ENCODE measurements around the gene SPTBN1. TPM values are rescaled to one million over a fixed set of nuclear protein-coding genes. Genes with fewer than 3 reads are reported as not detected.

The SPTBN1 gene
- total RNA-seq, 1 experiment from 2014 or later = 204 TPM

- TF ChIP-seq ARID4B (CRISPR knock-in tag; IDR thresholded peaks at IDR 0.05; ENCODE audit: borderline replicate concordance) (no peak), NFATC4 (CRISPR knock-in tag; IDR thresholded peaks at IDR 0.05) (no peak), RELA (CRISPR knock-in tag; IDR thresholded peaks at IDR 0.05; ENCODE audit: borderline replicate concordance) (no peak), ZNF416 (CRISPR knock-in tag; IDR thresholded peaks at IDR 0.05) (no peak), CTCF (IDR thresholded peaks at IDR 0.05) (no peak), TEAD4 (CRISPR knock-in tag; IDR thresholded peaks at IDR 0.05) (no peak), ESRRA (CRISPR knock-in tag; IDR thresholded peaks at IDR 0.05; ENCODE audit: borderline replicate concordance) (no peak), ETV6 (CRISPR knock-in tag; IDR thresholded peaks at IDR 0.05) (no peak)
Measured at GRCh38 chr2:54610700-54611099, 154.6 kb downstream of the SPTBN1 start (continued).

GRCh38 chr2:54611830-54612545, 155.9 kb downstream of the SPTBN1 start:
- Mint-ChIP-seq H3K9me3 (no peaks in the 10 kb centered on the region), H3K27ac (peak overlapping the region; percentile 25; the same call in 1 of the 2 replicates), H3K27me3 (ENCODE audit: low read depth) (no peaks in the 10 kb centered on the region), H3K4me3 (no peak overlapping the region), H3K36me3 (peaks cover 21% of the 10 kb centered on the region), H3K4me1 (peaks cover 59% of the 10 kb centered on the region)
- POLR2A ChIA-PET = no interaction called here
- TF ChIP-seq EMX1 (CRISPR knock-in tag; IDR thresholded peaks at IDR 0.05) (no peak), FOXP1 (CRISPR knock-in tag; IDR thresholded peaks at IDR 0.05; ENCODE audit: borderline replicate concordance) (no peak), KAT7 (CRISPR knock-in tag; IDR thresholded peaks at IDR 0.05; ENCODE audit: borderline replicate concordance) (no peak), FOXJ3 (CRISPR knock-in tag; IDR thresholded peaks at IDR 0.05; ENCODE audit: borderline replicate concordance) (no peak), ZNF219 (CRISPR knock-in tag; IDR thresholded peaks at IDR 0.05; ENCODE audit: borderline replicate concordance) (no peak), FOXP4 (CRISPR knock-in tag; IDR thresholded peaks at IDR 0.05) (no peak), CDX4 (CRISPR knock-in tag; IDR thresholded peaks at IDR 0.05; ENCODE audit: borderline replicate concordance) (no peak), TEAD4 (CRISPR knock-in tag; IDR thresholded peaks at IDR 0.05) (no peak), CREM (CRISPR knock-in tag; IDR thresholded peaks at IDR 0.05) (no peak), SMAD4 (CRISPR knock-in tag; IDR thresholded peaks at IDR 0.05) (no peak), ARID4B (CRISPR knock-in tag; IDR thresholded peaks at IDR 0.05; ENCODE audit: borderline replicate concordance) (no peak)
- no peak for ATAC-seq
- CTCF ChIA-PET = interaction anchor here (1.0 kb wide), 2 partner anchors 8 to 89 kb away, joined by 4 to 6 read pairs; no protein-coding TSS in a partner anchor
- no peak for DNase-seq (ENCODE audit: low spot score)

All from WTC11 (cell line).